ENCODE measurements around the gene PLK3. TPM values are rescaled to one million over a fixed set of nuclear protein-coding genes. Genes with fewer than 3 reads are reported as not detected.

Gene PLK3
- total RNA-seq, 2 experiments from 2014 or later, result 8.8 to 10.1 TPM

- BruUV-seq (replicated peaks), result no TSS peak
- CTCF ChIA-PET (ENCODE audit: unreplicated experiment), result interaction anchor here (1.1 kb wide), 1 partner anchor 12 kb away, joined by 3 read pairs; the partner anchor contains the start of gene RPS8
- POLR2A ChIA-PET, result interaction anchor here (0.5 to 4.4 kb wide), 4 partner anchors 16 to 201 kb away, joined by 3 to 20 read pairs (median 4); partner anchors contain the start of gene RNU5D-1
- intact Hi-C loops (cut with micrococcal nuclease; ENCODE audit: unreplicated experiment), result no loop called here
- Histone ChIP-seq H3K79me2 (ENCODE audit: insufficient read depth, low read depth, low read length) (no peaks in the 10 kb centered on the region), H3K4me3 (ENCODE audit: low read depth, low read length, poor library complexity, severe bottlenecking) (no peak overlapping the region), H3K27ac (ENCODE audit: low read depth, low read length, poor library complexity, severe bottlenecking) (no peak overlapping the region), H2AFZ (ENCODE audit: low read length) (no peak overlapping the region), H3K9me3 (ENCODE audit: low read length) (no peaks in the 10 kb centered on the region), H3K4me1 (ENCODE audit: insufficient read depth, low read length, poor library complexity, severe bottlenecking) (peaks cover 35% of the 10 kb centered on the region), H3K4me2 (ENCODE audit: low read length) (no peak overlapping the region), H3K9me2 (ENCODE audit: insufficient read depth, low read length) (no peaks in the 10 kb centered on the region), H3K36me3 (ENCODE audit: insufficient read depth, low read length) (0 out of 2 replicates have a peak, but pooled peaks cover 3% of the 10 kb centered on the region), H4K20me1 (ENCODE audit: insufficient read depth, low read length) (no peaks in the 10 kb centered on the region)
- no peak for TF ChIP-seq EZH2phosphoT487 (IDR thresholded peaks at IDR 0.05; ENCODE audit: borderline replicate concordance, low read depth, low read length)
- no peak for TF ChIP-seq CTCF (conservative IDR thresholded peaks at IDR 0.05; ENCODE audit: low read length)
- no peak for DNase-seq (ENCODE audit: low spot score)
Observed at GRCh38 chr1:44787506-44787905, 12.7 kb upstream of the PLK3 start.

- no peak for TF ChIP-seq CTCF (conservative IDR thresholded peaks at IDR 0.05; ENCODE audit: low read length)
- no peak for TF ChIP-seq EZH2phosphoT487 (IDR thresholded peaks at IDR 0.05; ENCODE audit: borderline replicate concordance, low read depth, low read length)
- Histone ChIP-seq H3K9me2 (ENCODE audit: insufficient read depth, low read length) (no peaks in the 10 kb centered on the region), H4K20me1 (ENCODE audit: insufficient read depth, low read length) (no peaks in the 10 kb centered on the region), H3K4me2 (ENCODE audit: low read length) (no peak within 1 kb of the TSS), H3K4me1 (ENCODE audit: insufficient read depth, low read length, poor library complexity, severe bottlenecking) (peaks cover 31% of the 10 kb centered on the region), H3K36me3 (ENCODE audit: insufficient read depth, low read length) (no peaks in the 10 kb centered on the region), H3K4me3 (ENCODE audit: low read depth, low read length, poor library complexity, severe bottlenecking) (no peak within 1 kb of the TSS), H3K27ac (ENCODE audit: low read depth, low read length, poor library complexity, severe bottlenecking) (no peak within 1 kb of the TSS), H2AFZ (ENCODE audit: low read length) (no peak within 1 kb of the TSS), H3K9me3 (ENCODE audit: low read length) (no peaks in the 10 kb centered on the region), H3K79me2 (ENCODE audit: insufficient read depth, low read depth, low read length) (no peaks in the 10 kb centered on the region)
- no peak for DNase-seq (ENCODE audit: low spot score)
- ChIA-PET CTCF (ENCODE audit: unreplicated experiment) (interaction anchor here (1.1 kb wide), 1 partner anchor 13 kb away, joined by 3 read pairs; the partner anchor contains the start of gene RPS8), POLR2A (interaction anchor here (0.6 to 1.8 kb wide), 4 partner anchors 13 to 1746 kb away, joined by 3 to 5 read pairs (median 3); partner anchors contain the start of gene RPS8)
- intact Hi-C loops (cut with micrococcal nuclease; ENCODE audit: unreplicated experiment), result no loop called here
- BruUV-seq (replicated peaks), result no TSS peak
Observed at GRCh38 chr1:44788120-44788860, 11.9 kb upstream of the PLK3 start, which contains the start of gene BEST4. TSS of gene BEST4 (minus strand) at chr1:44788170. CDS start at chr1:44787705, 465 bp downstream.
